ENCODE data around the gene RIMBP3B. TPM values are rescaled to one million over a fixed set of nuclear protein-coding genes. Genes with fewer than 3 reads are reported as not detected.
"Not testable (repeated sequence)": the region's sequence is repeated elsewhere in the genome, so short reads cannot be mapped to it uniquely, and the experiment has no call there.

RIMBP3B gene
- total RNA-seq, 1 donor from 2014 or later: not detected

DNA sequence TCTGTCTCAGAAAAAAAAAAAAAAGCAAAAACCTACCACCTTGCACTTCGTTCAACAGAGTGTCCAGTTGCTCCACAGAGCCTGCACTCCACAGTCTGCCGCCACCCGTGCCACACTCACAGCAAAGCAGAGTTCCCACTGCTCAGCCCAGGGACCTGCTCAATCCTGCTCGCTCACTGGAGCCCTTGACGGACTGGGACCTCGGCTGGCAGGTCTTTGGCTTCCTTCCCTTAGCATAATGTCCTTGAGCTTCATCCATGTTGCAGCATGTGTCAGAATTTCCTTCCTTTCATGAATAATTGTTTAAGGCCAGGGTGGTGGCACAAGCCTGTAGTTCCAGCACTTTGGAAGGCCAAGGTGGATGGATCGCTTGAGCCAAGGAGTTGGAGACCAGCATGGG, 11.1 kb downstream of the RIMBP3B start:
- H3K4me1 Mint-ChIP-seq (ENCODE audit: low read depth); H3K27ac Mint-ChIP-seq; H3K36me3 Mint-ChIP-seq (ENCODE audit: low read depth); H3K9me3 Mint-ChIP-seq; intact Hi-C loops (cut with micrococcal nuclease); DNase-seq (ENCODE audit: low spot score); H3K27me3 Mint-ChIP-seq (ENCODE audit: low read depth); H3K4me3 Mint-ChIP-seq (ENCODE audit: low read depth): not testable (repeated sequence)

DNA sequence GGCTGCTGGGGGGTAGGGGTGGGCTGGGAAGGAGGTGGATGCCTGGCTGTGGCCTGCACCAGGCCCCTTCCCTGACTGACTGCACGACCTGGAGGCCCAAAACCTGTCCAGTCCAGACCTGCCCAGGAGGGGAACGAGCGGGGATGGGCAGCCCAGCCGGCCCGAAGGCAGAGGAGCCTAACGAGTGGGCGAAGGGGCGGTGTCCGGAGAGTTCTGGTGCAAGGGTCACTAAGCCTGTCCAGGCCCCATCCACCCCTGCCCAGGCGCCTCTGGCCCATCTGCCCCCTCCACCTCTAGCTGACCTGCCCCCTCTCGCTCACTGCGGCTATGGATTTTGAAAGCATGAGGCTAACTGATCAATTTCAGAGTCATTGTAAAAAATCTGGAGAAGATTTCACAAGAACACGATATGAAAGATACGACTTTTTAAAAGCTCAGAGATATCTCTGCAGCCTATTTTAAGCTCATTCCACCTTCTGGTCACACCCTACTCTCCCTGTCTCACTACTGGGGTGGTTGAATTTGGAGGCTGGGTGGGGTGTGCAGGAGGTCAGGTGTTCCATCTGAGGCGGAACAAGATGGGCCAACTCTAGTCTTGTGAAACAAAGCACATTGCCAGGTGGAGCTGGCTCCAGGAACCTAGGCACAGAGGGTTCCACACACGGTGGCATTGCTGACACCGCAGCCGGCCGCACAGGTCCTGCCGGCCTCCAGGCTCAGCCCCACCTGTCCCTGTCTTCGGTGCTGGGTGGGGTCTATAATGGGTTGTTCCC, 17.8 kb downstream of the RIMBP3B start:
- H3K4me1 Mint-ChIP-seq (ENCODE audit: low read depth); intact Hi-C loops (cut with micrococcal nuclease); DNase-seq (ENCODE audit: low spot score); H3K36me3 Mint-ChIP-seq (ENCODE audit: low read depth); H3K27me3 Mint-ChIP-seq (ENCODE audit: low read depth); H3K9me3 Mint-ChIP-seq; H3K4me3 Mint-ChIP-seq (ENCODE audit: low read depth); H3K27ac Mint-ChIP-seq: not testable (repeated sequence)

DNA sequence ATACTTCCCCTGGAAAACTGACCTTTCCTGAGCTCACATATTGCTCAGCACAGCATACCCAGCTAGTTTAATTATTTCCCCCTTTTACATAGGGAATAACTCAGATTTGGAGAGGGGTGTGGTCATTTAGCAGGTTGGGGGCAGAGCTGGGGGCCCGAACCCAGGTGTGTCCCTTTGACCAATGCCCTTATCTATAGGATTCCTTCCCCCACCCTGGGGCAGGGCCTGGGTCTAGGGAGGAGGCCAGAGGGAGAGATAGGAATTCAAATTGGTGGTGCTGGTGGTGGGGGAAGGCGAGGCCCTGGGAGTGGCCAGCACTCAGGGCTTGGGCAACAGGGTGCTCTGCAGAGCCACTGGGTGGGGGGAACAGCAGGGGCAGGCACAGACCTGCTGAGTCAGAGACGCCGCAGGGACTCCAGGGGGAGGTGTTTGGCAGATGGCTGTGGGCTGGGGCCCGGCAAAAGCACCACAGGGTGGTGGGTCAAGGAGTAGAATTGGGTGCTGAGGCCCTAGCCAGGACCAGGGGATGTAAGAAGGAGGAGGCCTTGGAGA, 19.3 kb downstream of the RIMBP3B start:
- H3K4me3 Mint-ChIP-seq (ENCODE audit: low read depth); H3K27ac Mint-ChIP-seq; H3K36me3 Mint-ChIP-seq (ENCODE audit: low read depth); H3K27me3 Mint-ChIP-seq (ENCODE audit: low read depth); DNase-seq (ENCODE audit: low spot score); H3K9me3 Mint-ChIP-seq; intact Hi-C loops (cut with micrococcal nuclease); H3K4me1 Mint-ChIP-seq (ENCODE audit: low read depth): not testable (repeated sequence)

DNA sequence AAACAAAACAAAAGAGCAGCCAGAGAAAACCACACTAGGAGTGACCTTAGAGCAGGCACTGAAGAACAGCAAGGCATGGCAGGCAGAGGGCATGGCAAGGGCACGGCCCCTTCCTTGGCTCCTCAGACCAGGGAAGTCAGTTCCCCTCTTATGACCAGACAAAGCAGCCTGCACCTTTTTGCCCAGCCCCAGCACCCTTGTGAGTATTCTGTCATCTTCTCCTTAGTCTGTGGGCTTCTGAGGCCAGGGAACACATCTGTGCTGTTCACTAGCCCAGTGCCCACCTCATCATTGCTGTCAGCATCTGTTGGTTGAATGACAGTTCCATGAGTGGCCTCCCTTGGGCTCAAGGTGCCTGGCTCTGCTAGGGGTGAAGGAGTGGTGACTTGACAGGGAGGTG, 23.6 kb downstream of the RIMBP3B start:
- H3K27ac Mint-ChIP-seq; H3K9me3 Mint-ChIP-seq; H3K4me3 Mint-ChIP-seq (ENCODE audit: low read depth); DNase-seq (ENCODE audit: low spot score); H3K4me1 Mint-ChIP-seq (ENCODE audit: low read depth); H3K27me3 Mint-ChIP-seq (ENCODE audit: low read depth); intact Hi-C loops (cut with micrococcal nuclease); H3K36me3 Mint-ChIP-seq (ENCODE audit: low read depth): not testable (repeated sequence)

DNA sequence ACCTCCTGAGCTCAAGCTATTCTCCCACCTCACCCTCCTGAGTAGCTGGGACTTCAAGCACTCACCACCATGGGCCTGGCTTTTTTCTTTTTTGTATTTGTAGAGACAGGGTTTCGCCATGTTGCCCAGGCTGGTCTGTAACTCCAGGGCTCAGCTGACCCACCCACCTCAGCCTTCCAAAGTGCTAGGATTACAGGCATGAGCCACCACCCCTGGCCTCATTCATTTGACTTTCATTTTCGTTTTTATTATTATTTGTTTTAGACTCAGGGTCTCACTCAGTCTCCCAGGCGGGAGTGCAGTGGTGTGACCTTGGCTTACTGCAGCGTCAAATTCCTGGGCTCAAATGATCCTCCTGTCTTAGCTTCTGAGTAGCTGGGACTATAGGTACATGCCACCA, 24.2 kb downstream of the RIMBP3B start:
- DNase-seq (ENCODE audit: low spot score); H3K4me1 Mint-ChIP-seq (ENCODE audit: low read depth); intact Hi-C loops (cut with micrococcal nuclease); H3K27me3 Mint-ChIP-seq (ENCODE audit: low read depth); H3K27ac Mint-ChIP-seq; H3K9me3 Mint-ChIP-seq; H3K4me3 Mint-ChIP-seq (ENCODE audit: low read depth); H3K36me3 Mint-ChIP-seq (ENCODE audit: low read depth): not testable (repeated sequence)

DNA sequence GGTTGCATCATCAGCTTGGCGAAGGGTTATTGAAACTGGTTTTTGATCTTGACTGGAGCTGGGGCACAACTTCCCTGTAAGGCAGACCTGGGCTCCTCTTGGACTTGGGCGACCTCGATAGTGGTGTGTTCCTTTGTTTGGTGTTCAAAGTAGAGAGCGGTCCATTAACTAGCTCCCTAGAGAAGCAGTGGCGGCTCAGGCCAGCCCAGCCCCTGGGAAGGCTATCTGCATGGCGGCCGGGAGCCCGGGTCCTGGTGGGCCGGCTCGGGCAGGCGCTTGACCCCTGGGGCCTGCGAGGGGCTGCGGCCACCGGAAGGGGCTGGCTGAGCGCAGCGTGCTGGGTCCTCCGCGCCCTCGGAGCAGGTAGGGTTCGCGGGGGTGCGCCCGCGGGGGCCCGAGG, 32.8 kb downstream of the RIMBP3B start:
- H3K27ac Mint-ChIP-seq; H3K36me3 Mint-ChIP-seq (ENCODE audit: low read depth); H3K9me3 Mint-ChIP-seq; H3K4me1 Mint-ChIP-seq (ENCODE audit: low read depth); H3K4me3 Mint-ChIP-seq (ENCODE audit: low read depth); intact Hi-C loops (cut with micrococcal nuclease); DNase-seq (ENCODE audit: low spot score); H3K27me3 Mint-ChIP-seq (ENCODE audit: low read depth): not testable (repeated sequence)

DNA sequence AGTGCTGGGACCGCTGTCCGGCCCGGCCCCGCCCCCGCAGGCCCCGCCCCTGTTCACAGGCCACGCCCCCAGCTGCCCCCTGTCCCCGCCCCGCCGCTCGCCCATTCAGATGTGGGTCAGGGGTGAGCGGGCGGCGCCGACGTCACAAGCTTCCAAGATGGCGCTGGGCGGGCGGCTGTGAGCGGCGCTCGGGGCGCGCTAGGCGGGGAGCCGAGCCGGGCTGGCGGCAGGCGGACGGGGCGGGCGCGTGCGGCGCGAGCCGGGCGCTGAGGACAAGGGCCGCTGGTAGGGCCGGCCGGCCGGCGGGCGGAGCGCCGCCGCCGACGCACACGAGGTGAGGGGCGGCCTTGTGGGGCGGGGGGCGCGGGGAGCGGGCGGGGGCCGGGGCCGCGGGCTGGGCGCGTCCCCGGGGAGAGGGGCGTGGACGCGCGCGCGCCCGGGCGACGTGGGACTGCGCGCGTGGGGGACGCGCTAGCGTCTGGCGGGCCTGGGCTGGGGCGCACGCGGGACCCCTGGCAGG, 33.7 kb downstream of the RIMBP3B start, which contains the start of gene HIC2:
TSS of gene HIC2 (plus strand) at position 145 of the 520 bp plus-strand sequence. CDS start 25,461 bp downstream, outside the sequence.
- DNase-seq (ENCODE audit: low spot score); H3K4me3 Mint-ChIP-seq (ENCODE audit: low read depth); H3K9me3 Mint-ChIP-seq; H3K27ac Mint-ChIP-seq; H3K27me3 Mint-ChIP-seq (ENCODE audit: low read depth); intact Hi-C loops (cut with micrococcal nuclease); H3K36me3 Mint-ChIP-seq (ENCODE audit: low read depth); H3K4me1 Mint-ChIP-seq (ENCODE audit: low read depth): not testable (repeated sequence)

DNA sequence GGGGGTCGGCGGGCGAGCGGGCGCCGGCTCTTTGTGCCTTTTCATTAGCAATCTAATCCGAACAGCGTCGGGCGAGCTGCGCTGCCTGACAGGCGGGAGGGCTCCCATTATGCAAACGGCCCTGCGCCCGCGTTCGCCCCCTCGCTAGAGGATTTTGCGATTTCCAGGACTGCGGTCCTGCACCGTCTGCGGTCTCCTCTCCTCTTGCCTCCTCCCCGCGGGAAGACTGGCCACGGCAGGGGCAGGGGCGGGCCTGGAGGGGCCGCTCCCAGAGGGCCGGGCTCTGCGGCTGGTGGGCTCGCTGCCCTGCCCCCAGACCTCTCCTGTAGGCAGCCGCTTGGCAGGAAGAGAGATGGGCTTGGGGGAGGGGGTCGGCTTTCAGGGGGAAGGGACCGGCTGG, 34.3 kb downstream of the RIMBP3B start:
- H3K9me3 Mint-ChIP-seq; intact Hi-C loops (cut with micrococcal nuclease); DNase-seq (ENCODE audit: low spot score); H3K36me3 Mint-ChIP-seq (ENCODE audit: low read depth); H3K4me1 Mint-ChIP-seq (ENCODE audit: low read depth); H3K4me3 Mint-ChIP-seq (ENCODE audit: low read depth); H3K27ac Mint-ChIP-seq; H3K27me3 Mint-ChIP-seq (ENCODE audit: low read depth): not testable (repeated sequence)

DNA sequence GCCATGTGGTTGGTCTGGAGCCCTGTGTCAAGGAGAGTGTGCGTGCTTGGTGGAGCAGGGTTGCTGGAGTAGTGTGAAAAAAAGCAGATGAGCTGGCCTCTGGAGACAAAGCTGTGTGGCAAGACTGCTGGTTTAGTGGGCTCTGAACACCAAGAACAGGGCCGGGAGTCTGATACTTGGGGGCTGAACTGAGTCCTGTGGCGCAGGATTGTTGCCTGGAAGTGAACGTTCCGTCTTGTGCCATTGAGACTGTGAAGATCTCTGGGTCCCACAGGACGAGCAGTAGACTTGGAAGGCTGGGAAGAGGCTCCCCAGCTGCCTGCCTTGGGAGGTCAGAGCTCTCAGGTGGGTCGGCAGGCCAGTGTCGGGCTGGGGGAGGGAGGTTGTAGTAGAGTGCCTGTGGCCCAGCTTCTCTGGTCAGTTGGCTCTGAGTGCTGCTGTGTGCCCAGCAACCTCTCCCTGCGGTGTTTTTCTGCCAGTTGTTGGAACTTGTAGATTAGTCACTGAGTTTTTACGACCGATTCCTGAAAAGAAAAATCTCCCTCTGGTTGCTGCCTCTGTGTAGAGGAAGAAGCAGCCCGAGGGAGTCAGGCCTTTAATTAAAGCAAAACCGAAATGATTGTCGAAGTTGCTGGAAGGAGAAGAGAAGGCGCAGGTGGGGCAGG, 35.6 kb downstream of the RIMBP3B start:
- H3K27ac Mint-ChIP-seq; DNase-seq (ENCODE audit: low spot score); H3K36me3 Mint-ChIP-seq (ENCODE audit: low read depth); H3K4me3 Mint-ChIP-seq (ENCODE audit: low read depth); H3K4me1 Mint-ChIP-seq (ENCODE audit: low read depth); intact Hi-C loops (cut with micrococcal nuclease); H3K9me3 Mint-ChIP-seq; H3K27me3 Mint-ChIP-seq (ENCODE audit: low read depth): not testable (repeated sequence)

DNA sequence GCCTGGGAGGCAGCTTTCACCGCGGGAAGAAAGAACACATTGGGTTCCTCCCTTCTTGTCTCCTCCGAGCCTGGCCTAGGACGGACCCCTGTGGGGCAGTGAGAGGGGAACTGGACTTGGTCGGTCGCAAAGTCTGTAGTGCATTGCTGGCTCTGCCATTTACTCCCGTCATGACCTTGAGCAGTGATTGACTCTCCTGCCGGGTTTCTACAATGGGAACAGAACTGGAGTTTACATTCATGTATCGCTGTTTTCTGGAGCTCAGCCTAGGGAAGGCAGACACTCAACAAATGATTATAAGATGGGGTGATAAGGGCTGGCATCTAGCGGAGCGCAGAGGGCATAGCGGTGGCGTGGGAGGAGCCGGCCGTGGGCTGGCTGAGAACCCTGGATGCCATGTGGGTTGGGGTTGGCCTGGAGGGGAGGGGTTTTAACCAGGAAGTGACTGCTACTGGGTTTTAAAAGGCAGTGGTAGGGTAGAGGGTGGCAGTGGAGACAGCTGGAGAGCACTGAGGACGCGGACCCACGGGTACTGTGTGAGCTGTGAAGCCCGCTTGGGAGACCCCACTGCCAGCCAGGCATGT, 36.7 kb downstream of the RIMBP3B start:
- H3K27ac Mint-ChIP-seq; DNase-seq (ENCODE audit: low spot score); H3K4me1 Mint-ChIP-seq (ENCODE audit: low read depth); H3K27me3 Mint-ChIP-seq (ENCODE audit: low read depth); H3K36me3 Mint-ChIP-seq (ENCODE audit: low read depth); intact Hi-C loops (cut with micrococcal nuclease); H3K4me3 Mint-ChIP-seq (ENCODE audit: low read depth); H3K9me3 Mint-ChIP-seq: not testable (repeated sequence)

DNA sequence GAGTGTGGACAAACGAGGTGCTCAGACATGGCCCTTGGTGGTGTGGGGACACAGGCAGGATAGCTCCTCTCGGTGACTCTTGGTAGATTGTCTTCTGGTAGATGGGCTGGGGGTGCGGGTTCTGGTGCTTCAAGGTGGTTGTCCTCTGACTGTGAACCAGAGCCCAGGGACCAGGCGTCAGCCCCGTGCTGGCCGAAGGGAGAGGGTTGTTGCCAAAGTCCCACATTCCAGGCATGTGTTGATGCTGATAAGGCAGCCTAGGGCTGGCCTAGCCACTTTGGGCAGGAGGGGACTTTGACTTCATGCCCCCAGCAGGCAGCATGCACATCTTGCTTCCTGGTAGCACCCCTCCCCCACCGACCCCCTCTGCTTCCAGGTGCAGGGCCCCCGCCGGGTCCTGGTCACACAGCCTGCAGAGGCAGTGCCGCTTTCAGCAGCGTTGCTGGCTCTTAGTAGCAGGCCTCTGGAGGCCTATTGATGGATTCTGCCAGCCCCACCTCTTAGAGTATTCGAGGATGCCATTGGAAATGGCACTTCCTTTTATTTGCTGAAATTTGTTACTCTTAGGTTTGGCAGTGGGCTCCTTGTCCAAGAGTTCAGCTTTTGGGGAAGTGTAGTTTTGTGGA, 40.6 kb downstream of the RIMBP3B start:
- H3K27ac Mint-ChIP-seq; H3K36me3 Mint-ChIP-seq (ENCODE audit: low read depth); H3K27me3 Mint-ChIP-seq (ENCODE audit: low read depth); intact Hi-C loops (cut with micrococcal nuclease); H3K4me1 Mint-ChIP-seq (ENCODE audit: low read depth); H3K9me3 Mint-ChIP-seq; DNase-seq (ENCODE audit: low spot score); H3K4me3 Mint-ChIP-seq (ENCODE audit: low read depth): not testable (repeated sequence)

DNA sequence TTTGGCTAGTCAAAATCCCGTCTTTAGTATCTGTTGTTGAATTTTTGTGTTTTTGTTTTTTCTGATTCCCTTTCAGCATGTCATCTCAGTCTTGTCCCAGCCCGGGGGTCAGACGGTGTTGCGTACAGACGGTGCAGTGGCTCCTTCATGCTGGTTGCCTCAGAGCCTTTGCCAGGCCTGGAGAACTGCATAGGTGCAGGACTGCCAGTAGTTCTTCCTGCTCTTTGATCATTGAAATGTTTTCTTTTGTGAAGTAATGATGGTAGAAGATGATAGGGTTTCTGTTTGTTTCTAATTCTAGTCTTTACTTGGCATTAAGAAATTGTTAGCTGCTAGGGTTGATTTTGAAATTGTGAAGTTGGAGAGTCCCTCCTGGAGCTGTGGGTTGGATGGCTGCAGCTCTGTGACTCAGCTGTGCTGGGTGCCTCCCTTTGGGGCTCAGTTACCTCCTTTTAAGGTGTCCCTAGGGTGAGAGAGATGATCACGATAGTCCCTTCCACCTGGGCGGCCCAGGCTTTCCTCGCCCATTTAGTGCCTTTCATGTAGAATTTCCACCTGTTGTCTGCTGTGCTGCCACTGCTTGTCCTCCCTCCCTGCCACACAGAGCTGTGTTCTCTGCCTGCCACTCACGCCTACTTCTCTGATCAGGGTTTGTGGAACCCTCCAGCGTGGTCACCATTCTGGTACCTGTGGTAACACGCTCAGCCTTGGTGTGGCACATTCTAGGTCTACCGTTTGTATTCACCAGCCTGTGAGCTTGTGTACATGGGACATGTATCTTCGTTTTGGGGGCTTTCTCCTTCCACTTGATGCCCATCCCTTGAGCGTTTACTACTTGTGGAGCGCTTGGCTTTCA, 51.1 kb downstream of the RIMBP3B start:
- not testable (repeated sequence) for DNase-seq (ENCODE audit: low spot score); H3K27me3 Mint-ChIP-seq (ENCODE audit: low read depth); H3K27ac Mint-ChIP-seq

More for the DNA sequence above, 51.1 kb downstream of the RIMBP3B start:
- intact Hi-C loops (cut with micrococcal nuclease); H3K4me1 Mint-ChIP-seq (ENCODE audit: low read depth); H3K9me3 Mint-ChIP-seq; H3K36me3 Mint-ChIP-seq (ENCODE audit: low read depth); H3K4me3 Mint-ChIP-seq (ENCODE audit: low read depth): not testable (repeated sequence)
